Endometrium (tissue), 2 donors: ENCODE results near the gene CD47.

Experiments used
- FAIRE-seq: peaks from 2 replicates; lab custom pipeline; 2012; peaks lifted over from hg19 to GRCh38; lab: Jason Lieb, UNC
- donor health status: control.
- donor health status: control.

The CD47 gene

GRCh38 chr3:108117241-108117775, 26.5 kb upstream of the CD47 start:
- no peak for FAIRE-seq

- no peak for FAIRE-seq
Measured at GRCh38 chr3:108114423-108115065, 23.7 kb upstream of the CD47 start.

- FAIRE-seq, result no peak
Measured at GRCh38 chr3:108113975-108114374, 23.1 kb upstream of the CD47 start.

GRCh38 chr3:108110934-108111333, 20.1 kb upstream of the CD47 start:
- FAIRE-seq, result no peak

GRCh38 chr3:108108416-108108815, 17.6 kb upstream of the CD47 start:
- FAIRE-seq, result no peak

GRCh38 chr3:108106449-108106848, 15.6 kb upstream of the CD47 start:
- no peak for FAIRE-seq

GRCh38 chr3:108106031-108106430, 15.2 kb upstream of the CD47 start:
- FAIRE-seq, result no peak

- no peak for FAIRE-seq
Measured at GRCh38 chr3:108103886-108104797, 13.3 kb upstream of the CD47 start.

GRCh38 chr3:108103040-108103751, 12.4 kb upstream of the CD47 start:
- no peak for FAIRE-seq

- FAIRE-seq, result no peak
Measured at GRCh38 chr3:108102420-108103039, 11.7 kb upstream of the CD47 start.

- no peak for FAIRE-seq
Measured at GRCh38 chr3:108100906-108101660, 10.3 kb upstream of the CD47 start.

- FAIRE-seq, result no peak
Measured at GRCh38 chr3:108099679-108100428, 9.0 kb upstream of the CD47 start.

GRCh38 chr3:108099244-108099643, 8.4 kb upstream of the CD47 start:
- no peak for FAIRE-seq

GRCh38 chr3:108098003-108098370, 7.2 kb upstream of the CD47 start:
- no peak for FAIRE-seq

- no peak for FAIRE-seq
Measured at GRCh38 chr3:108097322-108098002, 6.6 kb upstream of the CD47 start.

- no peak for FAIRE-seq
Measured at GRCh38 chr3:108096532-108097321, 5.9 kb upstream of the CD47 start.

GRCh38 chr3:108093616-108094015, 2.8 kb upstream of the CD47 start:
- FAIRE-seq, result no peak

- no peak for FAIRE-seq
Measured at GRCh38 chr3:108093021-108093420, 2.2 kb upstream of the CD47 start.

GRCh38 chr3:108092501-108092900, 1.7 kb upstream of the CD47 start:
- FAIRE-seq, result no peak
